SK-N-SH treated with all-trans-retinoic acid at 6 μM for 48 hours (cell line): Measurements from ENCODE around the gene SOAT2.

Experiments
- ATAC-seq: fragments of 200-7000 bp; cut with Tn5 transposase; 3 replicates; pipeline ENCODE4 v1.9.1; 2020; ENCODE audit warnings: mild to moderate bottlenecking, moderate library complexity
- ARNTL ChIP-seq: fragments of 450-650 bp; formaldehyde crosslinking; IDR thresholded peaks from 2 replicates; pipeline ENCODE4 v1.5.0; 2020; ENCODE audit warnings: low read depth, mild to moderate bottlenecking, moderate library complexity, borderline replicate concordance
- BACH2 ChIP-seq: fragments of 250-450 bp; sonication (Bioruptor Pico); IDR thresholded peaks from 2 replicates; pipeline ENCODE4 v1.9.0; 2021; ENCODE audit warnings: mild to moderate bottlenecking, borderline replicate concordance
- CREB5 ChIP-seq: fragments of 250-450 bp; sonication (Bioruptor Pico); IDR thresholded peaks from 2 replicates; pipeline ENCODE4 v1.5.1; 2020; ENCODE audit warnings: low read depth, mild to moderate bottlenecking, moderate library complexity
- CSDC2 ChIP-seq: fragments of 250-450 bp; sonication (Bioruptor Pico); IDR thresholded peaks from 2 replicates; pipeline ENCODE4 v1.5.0; 2020; ENCODE audit warnings: mild to moderate bottlenecking, moderate library complexity
- CSRNP3 ChIP-seq: fragments of 250-450 bp; sonication (Bioruptor Pico); IDR thresholded peaks from 2 replicates; pipeline ENCODE4 v1.5.1; 2021; ENCODE audit warnings: mild to moderate bottlenecking, moderate library complexity
- ESRRG ChIP-seq: fragments of 250-450 bp; sonication (Bioruptor Pico); IDR thresholded peaks from 2 replicates; pipeline ENCODE4 v1.6.1; 2021; ENCODE audit warnings: mild to moderate bottlenecking
- GLIS3 ChIP-seq: fragments of 250-450 bp; sonication (Bioruptor Pico); IDR thresholded peaks from 2 replicates; pipeline ENCODE4 v1.5.0; 2020; ENCODE audit warnings: mild to moderate bottlenecking, moderate library complexity
- ISL1 ChIP-seq: fragments of 250-450 bp; sonication (Bioruptor Pico); IDR thresholded peaks from 2 replicates; pipeline ENCODE4 v2.1.2; 2022; ENCODE audit warnings: mild to moderate bottlenecking, moderate library complexity
- OSR1 ChIP-seq: fragments of 250-450 bp; sonication (Bioruptor Pico); IDR thresholded peaks from 2 replicates; pipeline ENCODE4 v1.8.0; 2022; ENCODE audit warnings: moderate library complexity, mild to moderate bottlenecking, inconsistent platforms
- PATZ1 ChIP-seq: fragments of 250-450 bp; sonication (Bioruptor Pico); IDR thresholded peaks from 2 replicates; pipeline ENCODE4 v1.8.0; 2020; ENCODE audit warnings: mild to moderate bottlenecking, moderate library complexity, borderline replicate concordance
- POU6F1 ChIP-seq: fragments of 250-450 bp; sonication (Bioruptor Pico); IDR thresholded peaks from 2 replicates; pipeline ENCODE4 v1.8.0; 2021; ENCODE audit warnings: low read depth, mild to moderate bottlenecking, moderate library complexity, borderline replicate concordance
- PPARA ChIP-seq: fragments of 250-450 bp; sonication (Bioruptor Pico); IDR thresholded peaks from 2 replicates; pipeline ENCODE4 v1.5.0; 2020; ENCODE audit warnings: mild to moderate bottlenecking, borderline replicate concordance
- RARB ChIP-seq: fragments of 250-450 bp; sonication (Bioruptor Pico); IDR thresholded peaks from 2 replicates; pipeline ENCODE4 v1.8.0; 2021; ENCODE audit warnings: mild to moderate bottlenecking, moderate library complexity
- SNAI2 ChIP-seq: fragments of 250-450 bp; sonication (Bioruptor Pico); IDR thresholded peaks from 2 replicates; pipeline ENCODE4 v1.5.0; 2020; ENCODE audit warnings: mild to moderate bottlenecking, moderate library complexity
- TCF4 ChIP-seq: fragments of 250-450 bp; sonication (Bioruptor Pico); IDR thresholded peaks from 2 replicates; pipeline ENCODE4 v1.8.0; 2021; ENCODE audit warnings: mild to moderate bottlenecking, moderate library complexity, borderline replicate concordance
- TOX ChIP-seq: fragments of 250-450 bp; sonication (Bioruptor Pico); IDR thresholded peaks from 2 replicates; pipeline ENCODE4 v1.8.0; 2021; ENCODE audit warnings: mild to moderate bottlenecking, moderate library complexity, borderline replicate concordance
- TSHZ2 ChIP-seq: fragments of 250-450 bp; sonication (Bioruptor Pico); IDR thresholded peaks from 2 replicates; pipeline ENCODE4 v1.5.0; 2020; ENCODE audit warnings: mild to moderate bottlenecking, moderate library complexity
- ZC3H10 ChIP-seq: fragments of 250-450 bp; sonication (Bioruptor Pico); IDR thresholded peaks from 2 replicates; pipeline ENCODE4 v1.5.1; 2021; ENCODE audit warnings: mild to moderate bottlenecking, moderate library complexity
- ZFP3 ChIP-seq: fragments of 250-450 bp; sonication (Bioruptor Pico); IDR thresholded peaks from 2 replicates; pipeline ENCODE4 v1.5.0; 2020; ENCODE audit warnings: mild to moderate bottlenecking, moderate library complexity
- ZFP30 ChIP-seq: fragments of 450-650 bp; formaldehyde crosslinking; IDR thresholded peaks from 2 replicates; pipeline ENCODE4 v1.5.0; 2022; ENCODE audit warnings: mild to moderate bottlenecking, moderate library complexity
- ZNF565 ChIP-seq: fragments of 450-650 bp; formaldehyde crosslinking; conservative IDR thresholded peaks from 2 replicates; pipeline ENCODE4 v1.5.0; 2020; ENCODE audit warnings: low read depth, mild to moderate bottlenecking, moderate library complexity
- ZNF70 ChIP-seq: fragments of 450-650 bp; formaldehyde crosslinking; IDR thresholded peaks from 2 replicates; pipeline ENCODE4 v1.5.0; 2020; ENCODE audit warnings: mild to moderate bottlenecking, moderate library complexity
- ZNF8 ChIP-seq: fragments of 450-650 bp; formaldehyde crosslinking; IDR thresholded peaks from 2 replicates; pipeline ENCODE4 v1.5.0; 2020; ENCODE audit warnings: mild to moderate bottlenecking, moderate library complexity

The SOAT2 gene

GRCh38 chr12:53128780-53129569 lies 25.7 kb downstream of the SOAT2 start:
- no peak for TF ChIP-seq ZNF70
- TF ChIP-seq TSHZ2: no peak
- TF ChIP-seq RARB (CRISPR knock-in tag): no peak
- TF ChIP-seq BACH2: no peak
- TF ChIP-seq OSR1: no peak
- TF ChIP-seq ESRRG (CRISPR knock-in tag): no peak
- no peak for TF ChIP-seq SNAI2 (CRISPR knock-in tag)
- TF ChIP-seq ZFP3: no peak
- TF ChIP-seq ARNTL (CRISPR knock-in tag): no peak
- no peak for TF ChIP-seq GLIS3 (CRISPR knock-in tag)
- TF ChIP-seq ISL1 (CRISPR knock-in tag): no peak
- TF ChIP-seq TCF4 (CRISPR knock-in tag): no peak
- TF ChIP-seq PPARA (CRISPR knock-in tag): no peak
- TF ChIP-seq, all 23 proteins: peak for 0
- ATAC-seq: no peak

GRCh38 chr12:53131844-53132243 lies 28.6 kb downstream of the SOAT2 start:
- ATAC-seq: no peak
- TF ChIP-seq ZC3H10 (CRISPR knock-in tag) (no peak), PATZ1 (CRISPR knock-in tag) (no peak), TOX (CRISPR knock-in tag) (no peak), SNAI2 (CRISPR knock-in tag) (no peak), TSHZ2 (no peak), OSR1 (no peak), ISL1 (CRISPR knock-in tag) (no peak), TCF4 (CRISPR knock-in tag) (no peak), CSDC2 (CRISPR knock-in tag) (no peak), ZNF8 (CRISPR knock-in tag) (no peak), ZFP30 (CRISPR knock-in tag) (no peak)

- ATAC-seq: no peak
- TF ChIP-seq CREB5 (CRISPR knock-in tag) (no peak), PPARA (CRISPR knock-in tag) (no peak), POU6F1 (no peak), TSHZ2 (no peak), ZNF565 (no peak), CSRNP3 (CRISPR knock-in tag) (no peak), ZC3H10 (CRISPR knock-in tag) (no peak)
Observed at GRCh38 chr12:53133722-53134121, 30.4 kb downstream of the SOAT2 start.
